ENCODE measurements around the gene CNOT6L.
A peak's percentile ranks its signal among the peaks of the same experiment; 100 is the strongest.
"Not testable (repeated sequence)": the region's sequence is repeated elsewhere in the genome, so short reads cannot be mapped to it uniquely, and the experiment has no call there.

CNOT6L gene

DNA sequence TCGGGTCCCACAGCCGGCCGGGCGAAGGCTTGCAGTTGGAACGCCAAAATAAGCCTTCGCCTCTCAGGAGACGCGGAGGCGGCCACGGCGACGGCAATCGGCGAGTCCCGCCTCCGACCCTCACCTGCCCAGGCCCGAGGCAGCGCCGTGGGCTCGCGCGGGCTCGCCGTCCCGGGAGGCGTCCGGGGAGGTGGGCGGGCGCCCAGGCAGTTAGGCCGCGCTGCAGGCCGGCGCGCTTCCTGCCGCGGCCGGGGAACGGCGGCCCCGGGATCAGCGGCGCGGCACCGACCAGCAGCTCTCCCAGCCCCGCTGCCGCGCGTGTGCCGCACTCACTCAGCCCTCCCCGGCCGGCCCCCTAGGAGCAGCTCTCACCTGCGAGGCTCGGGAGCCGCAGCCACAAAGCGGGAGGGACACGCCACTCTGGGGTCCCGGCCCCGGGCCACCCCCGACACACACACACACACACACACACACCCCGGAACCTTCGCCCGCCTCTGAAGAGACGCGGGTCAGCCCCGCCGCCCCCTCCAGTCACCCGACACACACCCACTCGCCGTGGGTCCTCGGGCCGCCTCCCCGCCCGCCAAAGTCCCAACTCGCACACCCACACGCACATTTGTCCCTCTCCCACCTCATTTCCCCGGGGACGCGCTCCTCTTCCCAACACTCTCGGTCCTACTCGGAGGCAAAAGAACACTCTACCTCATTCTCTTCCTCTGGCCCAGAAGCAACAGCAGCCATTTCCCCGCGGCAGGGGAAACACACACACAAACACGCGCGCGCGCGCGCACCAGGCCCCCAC is at the start of gene CNOT6L:
TSS of gene CNOT6L (minus strand) at position 767 of the 802 bp plus-strand sequence. CDS start at position 707, 60 bp downstream.
- peak; percentile 24 for DNase-seq

DNA sequence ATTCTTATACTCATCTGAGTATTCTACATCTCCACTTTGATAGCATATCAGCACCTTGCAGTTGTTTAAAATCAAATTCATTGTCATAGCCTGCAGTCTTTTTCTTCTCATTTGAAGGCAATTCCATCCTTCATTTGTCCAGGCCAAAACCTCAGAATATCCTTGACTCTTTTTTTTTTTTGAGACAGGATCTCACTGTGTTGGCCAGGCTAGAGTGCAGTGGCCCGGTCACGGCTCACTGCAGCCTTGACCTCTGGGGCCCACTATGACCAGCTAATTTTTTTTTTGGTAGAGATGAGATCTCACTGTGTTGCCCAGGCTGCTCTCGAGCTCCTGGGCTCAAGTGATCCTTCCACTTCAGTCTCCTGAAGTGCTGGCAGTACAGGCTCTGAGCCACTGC is 46.1 kb upstream of the CNOT6L start:
- DNase-seq: no peak

DNA sequence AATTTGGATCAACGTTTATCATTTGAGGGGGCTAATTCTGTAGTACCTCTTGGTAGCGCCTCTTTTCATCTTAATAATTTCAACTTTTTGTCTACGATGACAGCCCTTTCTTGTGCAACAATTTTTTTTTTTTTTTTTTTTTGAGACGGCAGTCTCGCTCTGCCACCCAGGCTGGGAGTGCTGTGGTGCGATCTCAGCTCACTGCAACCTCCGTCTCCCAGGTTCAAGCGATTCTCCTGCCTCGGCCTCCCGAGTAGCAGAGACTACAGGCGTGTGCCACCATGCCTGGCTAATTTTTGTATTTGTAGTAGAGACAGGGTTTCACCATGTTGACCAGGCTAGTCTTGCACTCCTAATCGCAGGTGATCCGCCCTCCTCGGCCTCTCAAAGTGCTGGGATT is 44.2 kb upstream of the CNOT6L start:
- DNase-seq: not testable (repeated sequence)

DNA sequence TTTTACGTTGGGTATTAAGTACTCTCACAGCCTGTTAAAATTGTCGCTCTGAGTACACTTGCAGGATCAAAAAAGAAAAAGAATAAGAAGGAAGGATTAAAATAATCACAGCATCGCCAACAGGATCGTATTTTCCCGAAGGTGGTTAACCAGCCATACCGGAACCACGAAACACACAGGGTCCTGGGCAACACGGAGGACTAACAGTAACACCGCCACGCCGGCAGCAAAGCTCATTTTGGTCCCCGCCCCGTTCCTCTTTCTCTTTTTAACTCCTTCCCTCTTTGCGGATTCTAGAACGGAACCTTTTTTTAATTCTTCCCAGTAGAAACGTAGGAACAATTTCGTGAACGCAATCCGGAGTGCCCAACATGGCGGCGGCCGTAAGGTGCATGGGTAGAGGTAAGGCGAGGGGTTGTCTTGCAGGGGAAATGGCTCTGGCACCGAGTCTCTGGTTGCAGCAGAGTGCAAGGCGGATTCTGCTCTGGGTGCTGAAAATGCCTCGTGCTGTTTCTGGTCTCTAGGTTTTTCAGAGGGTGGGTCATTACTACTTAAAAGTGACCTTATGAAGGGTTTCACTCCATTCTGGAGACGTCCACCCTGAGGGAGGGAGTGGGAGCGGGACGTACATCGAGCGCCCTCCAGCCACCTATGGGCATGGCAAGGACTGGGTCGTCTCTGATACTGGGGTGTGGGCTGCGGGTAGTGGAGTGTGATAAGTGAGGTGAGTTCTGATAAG is 43.5 kb upstream of the CNOT6L start, which contains the start of gene MRPL1:
TSS of gene MRPL1 (plus strand) at position 353 of the 739 bp plus-strand sequence. CDS start at position 372, 19 bp downstream.
- peak; percentile 88 for DNase-seq

DNA sequence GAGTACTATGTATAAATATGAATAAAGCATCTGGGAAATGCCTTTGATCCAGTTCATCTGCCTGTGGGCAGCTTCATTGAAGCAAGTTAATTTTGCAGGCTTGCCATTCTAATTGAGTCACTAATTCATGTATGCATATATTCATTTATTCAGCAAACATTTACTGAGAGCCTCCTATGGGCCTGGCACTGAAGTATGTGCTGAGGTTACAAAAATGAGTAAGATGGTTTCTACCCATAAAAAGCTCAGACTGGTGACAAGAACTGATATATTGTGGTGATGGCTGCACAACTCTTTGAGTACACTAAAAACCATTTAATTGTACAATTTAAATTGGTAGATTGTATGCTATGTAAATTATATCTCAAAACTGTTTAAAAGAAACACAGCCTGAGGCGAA is 42.3 kb upstream of the CNOT6L start:
- no peak for DNase-seq

DNA sequence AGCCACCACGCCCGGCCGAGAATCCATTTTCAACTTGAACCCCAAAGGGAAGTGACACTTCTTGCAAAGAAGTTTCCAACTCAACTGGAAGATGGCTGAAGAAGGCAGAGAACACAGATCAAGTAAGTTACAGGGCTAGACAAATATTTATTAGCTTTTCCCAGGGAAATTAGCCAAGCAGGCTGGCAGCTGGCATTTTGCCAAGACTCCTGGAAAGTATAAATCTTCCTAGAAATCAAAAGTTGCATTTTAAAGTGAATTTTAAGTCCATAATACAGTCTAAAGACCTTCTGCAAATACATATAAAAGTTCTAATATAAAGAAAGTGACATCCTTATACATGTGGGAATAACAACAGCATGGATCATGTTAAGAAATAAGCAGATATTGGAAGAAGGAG is 40.1 kb upstream of the CNOT6L start:
- no peak for DNase-seq

DNA sequence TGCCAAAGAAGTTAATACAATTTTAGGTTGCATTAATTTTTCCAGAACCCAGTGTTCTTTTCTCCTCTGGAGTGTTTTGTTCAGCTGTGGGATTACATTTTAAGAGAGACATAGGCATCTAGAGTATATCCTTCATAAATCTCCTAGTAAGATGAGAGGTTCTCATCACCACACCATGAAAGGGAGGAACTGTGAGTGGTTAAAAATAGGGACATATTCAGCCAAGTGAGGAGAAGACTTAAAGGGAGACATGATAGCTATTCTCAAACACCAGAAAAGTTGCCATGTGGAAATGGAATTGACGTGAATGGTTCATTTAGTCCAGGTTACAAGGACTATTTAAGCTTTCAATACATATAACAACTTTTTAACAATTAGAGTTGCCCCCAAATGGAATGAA is 37.0 kb upstream of the CNOT6L start:
- DNase-seq: no peak

DNA sequence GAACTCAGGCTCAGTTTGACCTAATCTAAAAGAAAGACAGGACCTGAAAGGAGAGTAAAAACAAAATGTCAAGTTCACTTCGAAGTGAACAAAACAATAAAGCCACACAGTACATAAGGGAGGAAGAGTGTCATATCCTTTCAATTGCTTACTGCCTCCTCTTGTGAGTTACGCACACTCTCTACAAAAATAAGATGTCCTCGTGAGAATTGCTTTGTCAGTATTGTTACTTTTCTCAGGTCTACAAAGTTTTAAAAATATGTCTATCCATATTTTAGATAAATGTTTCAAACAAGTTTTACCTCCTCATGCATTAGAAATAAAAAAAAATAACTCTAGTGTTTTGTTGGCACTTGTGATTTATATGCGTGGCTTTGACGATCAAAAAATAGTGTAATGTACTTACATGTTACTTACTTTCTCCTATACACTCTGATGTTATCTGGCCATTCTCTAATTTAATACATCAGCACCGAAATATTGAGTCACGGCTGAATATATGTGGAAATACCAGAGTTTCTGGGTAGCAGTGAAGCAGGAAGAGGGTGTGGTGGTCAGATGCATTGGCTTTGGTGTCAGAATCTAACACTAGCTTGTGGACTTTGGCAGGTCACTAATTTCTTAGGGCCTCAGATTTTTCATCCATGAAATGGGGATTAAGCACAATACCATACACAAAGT is 35.4 kb upstream of the CNOT6L start:
- DNase-seq: no peak

DNA sequence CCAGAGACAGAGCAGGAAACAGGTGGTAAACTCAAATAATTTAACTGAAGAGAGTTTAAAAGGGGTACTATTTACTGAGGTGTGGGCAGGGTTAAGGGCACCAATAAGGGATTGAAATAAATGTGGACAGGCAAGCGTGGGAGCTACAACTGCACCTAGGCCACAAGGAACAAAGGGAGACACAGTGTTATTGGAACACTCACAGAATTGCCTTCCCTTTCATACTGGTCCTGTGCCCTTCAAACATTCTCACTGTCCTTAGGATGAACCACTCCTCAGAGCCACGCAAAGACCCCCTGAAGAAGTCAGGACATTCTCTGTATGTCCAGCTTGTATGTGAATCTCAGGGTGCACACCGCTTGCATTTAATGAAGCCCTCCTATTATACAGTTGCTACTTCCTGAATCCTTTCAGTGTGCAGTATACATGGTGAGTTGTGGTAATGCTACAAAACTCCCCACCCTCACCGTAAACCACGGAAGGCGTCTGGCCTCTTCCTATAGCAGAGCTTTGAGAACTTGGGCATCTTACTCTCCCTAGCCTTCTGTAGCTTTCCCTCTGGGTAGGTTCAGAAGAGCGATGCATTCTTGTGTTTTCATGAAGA is 33.8 kb upstream of the CNOT6L start:
- DNase-seq: no peak

DNA sequence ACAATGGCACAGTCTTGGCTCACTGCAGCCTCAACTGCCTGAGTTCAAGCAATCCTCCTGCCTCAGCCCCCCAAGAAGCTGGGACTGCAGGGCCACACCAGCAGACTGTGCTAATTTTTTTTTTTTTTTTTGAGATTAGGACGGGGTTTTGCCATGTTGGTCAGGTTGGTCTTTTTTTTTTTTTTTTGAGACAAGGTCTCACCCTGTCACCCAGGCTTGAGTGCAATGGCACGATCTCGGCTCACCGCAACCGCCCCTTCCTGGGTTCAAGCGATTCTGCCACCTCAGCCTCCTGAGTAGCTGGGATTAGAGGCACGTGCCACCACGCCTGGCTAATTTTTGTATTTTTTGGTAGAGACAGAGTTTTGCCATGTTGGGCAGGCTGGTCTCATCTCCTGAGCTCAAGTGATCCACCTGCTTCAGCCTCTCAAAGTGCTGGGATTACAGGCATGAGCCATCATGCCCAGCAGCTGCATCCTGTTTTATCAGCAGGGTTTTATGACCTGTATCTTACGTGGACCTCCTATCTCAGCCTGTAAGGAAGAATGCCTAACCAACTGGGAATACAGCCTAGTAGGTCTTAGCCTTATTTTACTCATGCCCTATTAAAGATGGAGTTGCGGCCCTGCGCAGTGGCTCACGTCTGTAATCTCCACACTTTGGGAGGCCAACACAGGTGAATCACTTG is 30.3 kb upstream of the CNOT6L start:
- DNase-seq: no peak

DNA sequence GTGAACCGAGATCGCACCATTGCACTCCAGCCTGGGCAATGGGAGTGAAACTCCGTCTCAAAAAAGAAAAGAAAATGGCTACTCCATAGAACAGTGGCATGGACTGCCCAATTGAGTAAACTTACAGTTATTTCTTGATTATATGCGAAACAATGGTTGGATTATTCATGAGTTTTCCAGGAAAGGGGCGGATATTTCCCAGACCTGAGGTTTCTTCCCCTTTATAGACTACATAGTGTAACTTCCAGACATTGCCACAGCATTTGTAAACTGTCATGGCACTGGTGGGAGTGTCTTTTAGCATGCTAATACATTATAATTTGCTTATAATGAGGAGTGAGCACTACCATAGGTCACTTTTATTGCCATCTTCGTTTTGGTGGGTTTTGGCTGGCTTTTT is 29.3 kb upstream of the CNOT6L start:
- DNase-seq: no peak

DNA sequence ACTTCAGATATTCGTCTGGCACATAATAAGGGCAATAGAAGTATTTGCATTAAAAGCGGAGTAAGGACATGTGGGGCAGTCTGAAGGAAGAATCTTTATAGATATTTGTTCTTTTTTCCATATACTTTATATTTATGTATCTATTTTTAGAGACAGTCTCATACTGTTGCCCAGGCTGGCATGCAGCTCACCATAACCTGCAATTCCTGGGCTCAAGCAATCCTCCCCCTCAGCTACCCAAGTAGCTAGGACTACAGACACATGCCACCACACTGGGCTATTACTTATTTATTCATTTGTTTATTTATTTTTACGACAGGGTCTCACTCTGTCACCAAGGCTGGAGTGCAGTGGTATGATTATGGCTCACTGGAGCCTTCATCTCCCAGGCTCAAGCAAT is 26.8 kb upstream of the CNOT6L start:
- no peak for DNase-seq

DNA sequence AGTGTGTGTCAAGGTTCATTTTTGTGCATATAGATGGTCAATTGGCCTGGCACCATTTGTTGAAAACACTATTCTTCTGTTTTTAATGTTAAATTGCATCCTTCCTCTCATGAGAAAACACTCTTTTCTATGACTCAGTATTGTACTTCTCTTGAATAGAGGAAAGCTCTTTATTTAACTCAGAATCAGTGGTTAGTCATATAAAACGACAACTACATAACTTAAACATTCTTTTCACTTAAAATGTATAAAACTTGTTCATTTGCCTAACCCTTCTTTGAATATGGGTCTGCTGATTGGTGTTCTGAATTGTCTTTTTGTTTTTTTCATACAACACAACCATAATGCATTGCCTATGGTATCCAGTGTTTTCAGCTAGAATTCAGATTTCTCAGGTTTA is 26.2 kb upstream of the CNOT6L start:
- DNase-seq: no peak

DNA sequence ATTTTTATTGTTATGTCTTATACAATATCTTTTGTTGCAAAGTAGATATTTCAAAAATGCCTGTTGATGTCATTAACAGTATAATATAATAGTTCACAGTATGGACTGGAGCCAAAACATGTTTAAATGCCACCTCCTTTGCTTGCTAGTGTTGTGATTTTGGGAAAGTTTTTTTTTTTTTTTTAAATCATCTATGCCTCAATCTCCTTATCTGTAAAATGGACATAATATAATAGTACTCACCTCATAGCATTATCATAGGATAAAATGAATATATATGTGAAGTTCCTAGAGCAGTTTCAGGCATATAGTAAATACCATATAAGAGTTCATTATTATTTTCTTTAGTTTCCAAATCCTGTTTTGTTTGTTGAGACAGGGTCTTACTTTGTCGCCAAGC is 25.2 kb upstream of the CNOT6L start:
- DNase-seq: no peak

DNA sequence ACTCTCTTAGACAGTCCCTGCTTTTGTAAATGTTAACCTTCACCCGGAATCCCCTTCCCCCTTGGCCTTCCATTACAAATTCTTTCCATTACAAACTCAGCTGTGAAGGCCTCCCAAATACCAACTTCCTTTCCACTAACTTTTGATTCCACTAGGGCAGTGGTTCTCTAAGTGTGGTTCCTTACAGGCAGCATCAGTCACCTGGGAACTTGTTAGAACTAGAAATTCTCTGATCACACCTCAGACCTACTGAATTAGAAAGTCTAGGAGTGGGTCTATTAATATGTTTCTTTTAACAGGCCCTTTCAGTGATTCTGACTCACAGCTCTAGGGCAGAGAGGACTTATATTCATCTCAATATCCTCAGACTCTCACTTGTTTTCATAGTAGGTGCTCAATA is 24.5 kb upstream of the CNOT6L start:
- no peak for DNase-seq

DNA sequence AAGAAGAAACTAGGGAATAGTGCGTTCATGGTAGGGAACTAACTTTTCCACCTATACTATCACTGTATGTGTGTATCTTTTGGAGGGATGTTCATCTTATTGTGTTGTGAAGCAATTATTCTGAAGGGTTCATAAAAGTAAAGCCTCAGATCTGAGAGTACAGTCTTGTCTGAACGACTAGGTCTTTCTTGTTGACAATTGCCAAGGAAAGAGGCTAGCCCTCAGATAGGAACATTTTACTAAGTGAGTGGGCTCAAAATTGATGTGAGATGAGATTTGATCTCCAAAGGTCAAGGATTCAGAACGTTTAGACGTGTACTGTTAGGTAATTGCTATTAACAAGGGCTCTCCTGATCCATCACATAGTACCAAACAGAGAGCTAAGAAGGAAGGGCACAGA is 15.2 kb upstream of the CNOT6L start:
- DNase-seq: no peak

DNA sequence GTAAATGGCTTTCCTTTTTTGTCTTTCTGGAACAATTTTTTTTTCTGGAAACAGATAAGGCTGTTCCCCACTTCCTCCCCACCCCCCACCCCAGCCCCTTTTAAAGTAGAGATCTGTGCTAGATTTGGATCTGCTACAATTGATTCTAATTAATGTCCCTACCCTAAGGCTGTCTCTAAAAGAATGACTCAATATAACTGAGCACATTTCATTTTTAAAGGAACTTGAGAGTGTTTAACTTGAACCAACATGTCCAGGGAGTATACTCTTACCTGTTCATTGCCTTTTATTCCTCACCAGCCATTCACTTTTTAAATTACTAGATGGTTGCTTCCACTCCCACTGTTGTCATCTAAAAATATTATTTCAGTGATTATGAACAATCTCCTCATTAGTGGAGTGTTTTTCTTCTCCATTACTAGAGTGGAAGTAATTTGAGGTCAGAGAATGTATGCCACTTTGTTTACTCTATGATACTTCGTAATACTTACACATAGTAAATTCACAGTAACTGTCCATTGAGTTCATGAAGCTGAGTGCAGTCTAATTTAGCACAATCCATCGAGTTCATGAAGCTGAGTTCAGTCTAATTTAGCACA is 14.1 kb upstream of the CNOT6L start:
- DNase-seq: no peak

DNA sequence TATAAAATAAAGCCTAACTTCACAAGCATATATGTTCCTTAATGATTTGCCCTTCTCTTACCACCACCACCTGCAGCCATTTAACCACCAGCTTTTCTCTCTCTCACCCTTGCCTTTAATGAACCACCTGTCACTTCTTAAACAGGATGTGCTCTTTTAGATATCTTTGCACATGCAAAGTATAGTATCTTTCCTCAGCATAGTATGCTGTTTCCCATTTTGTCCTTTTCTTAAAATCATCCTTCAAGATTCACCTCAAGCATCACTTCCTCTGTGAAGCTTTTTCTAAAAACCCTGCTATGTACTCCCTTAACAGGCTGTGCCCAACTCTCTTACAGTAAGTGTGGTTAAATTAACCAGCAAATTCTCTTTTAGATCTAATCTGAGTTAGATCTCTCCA is 8.2 kb upstream of the CNOT6L start:
- no peak for DNase-seq

DNA sequence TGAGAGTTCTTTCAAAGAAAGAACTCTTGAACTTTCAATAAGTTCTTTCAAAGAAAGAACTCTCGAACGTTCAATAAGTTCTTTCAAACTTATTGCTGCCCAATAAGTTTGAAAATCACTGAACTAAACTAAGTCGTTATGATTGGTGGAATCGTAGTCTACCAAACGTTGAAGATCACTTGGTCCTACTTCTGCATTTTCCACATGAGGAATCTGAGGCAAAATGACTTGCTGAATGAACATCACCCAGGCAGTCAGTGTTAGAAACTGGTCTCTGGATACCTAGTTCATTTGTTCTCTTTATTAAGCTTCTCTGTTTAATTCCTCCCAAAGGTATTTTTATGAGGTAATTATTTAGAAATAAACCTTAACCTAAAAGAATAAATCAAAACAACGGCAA is 7.1 kb upstream of the CNOT6L start:
- DNase-seq: no peak

DNA sequence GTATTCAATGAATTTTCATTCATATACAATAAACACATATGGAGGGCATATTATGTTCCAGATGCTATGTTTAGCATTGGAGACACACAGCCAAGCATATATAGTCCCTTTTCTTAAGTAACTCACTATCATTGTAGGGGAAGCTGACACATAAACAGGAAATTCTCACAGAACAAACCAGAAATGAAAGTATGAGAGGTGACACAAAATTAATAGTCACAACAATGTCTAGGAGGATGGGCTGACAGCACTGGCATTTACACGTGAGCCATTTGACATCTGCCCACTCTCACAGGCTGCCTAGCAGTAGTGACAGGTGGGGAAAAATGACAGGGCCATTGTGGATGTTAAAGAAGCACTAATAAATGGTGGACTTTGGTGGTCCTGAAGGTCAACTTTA is 2.6 kb upstream of the CNOT6L start:
- no peak for DNase-seq

DNA sequence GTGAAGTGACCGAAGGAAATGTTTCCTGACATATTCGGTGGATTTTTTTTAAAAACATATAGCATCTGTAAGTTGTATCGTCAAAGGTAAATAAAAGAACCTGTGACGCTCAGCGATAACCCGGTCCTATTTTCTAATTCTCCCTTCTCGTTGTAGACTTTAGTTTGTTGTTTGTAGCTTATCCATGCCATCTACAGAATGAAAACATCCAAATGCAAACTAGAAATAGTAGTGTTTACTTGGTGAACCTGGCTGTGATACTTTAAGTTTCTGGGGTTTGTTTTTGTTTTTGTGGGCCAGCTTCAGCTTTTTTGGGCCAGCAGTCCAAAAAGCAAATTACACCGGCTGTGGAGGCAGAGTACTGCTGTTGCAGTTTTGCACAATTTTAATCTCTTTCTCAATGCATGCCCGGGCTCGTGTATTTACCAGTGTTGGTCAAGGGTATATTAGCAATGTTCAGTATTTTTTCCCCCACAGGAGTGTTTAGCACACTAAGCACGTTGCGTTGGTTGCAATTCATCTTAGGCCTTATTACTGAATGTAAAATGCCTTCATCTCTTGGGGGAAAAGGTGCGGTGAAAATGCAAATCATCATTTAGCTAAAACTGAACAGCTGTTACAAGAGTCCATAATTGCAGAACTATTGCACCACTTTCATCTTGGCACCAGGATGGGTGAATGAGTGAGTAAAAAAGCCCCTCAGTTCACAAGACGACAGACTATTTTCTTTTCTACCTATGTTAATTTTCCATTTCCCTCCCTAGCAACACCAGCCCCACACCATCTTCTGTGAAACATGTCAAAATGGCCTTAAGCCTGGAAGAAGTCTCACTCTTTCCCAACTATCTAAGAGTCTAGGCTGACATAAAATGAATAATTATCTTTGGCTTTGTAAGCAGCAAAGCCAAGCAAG is 1.7 kb upstream of the CNOT6L start:
- DNase-seq: no peak
